Fibroblast of skin of right quadriceps (primary cell): Measurements from ENCODE around the gene PXDC1.
"Not testable (repeated sequence)": the region's sequence is repeated elsewhere in the genome, so short reads cannot be mapped to it uniquely, and the experiment has no call there.

Experiments used
- DNase-seq: peaks from one replicate; pipeline ENCODE4 v3.0.0-alpha.2; 2013

PXDC1 gene

DNA sequence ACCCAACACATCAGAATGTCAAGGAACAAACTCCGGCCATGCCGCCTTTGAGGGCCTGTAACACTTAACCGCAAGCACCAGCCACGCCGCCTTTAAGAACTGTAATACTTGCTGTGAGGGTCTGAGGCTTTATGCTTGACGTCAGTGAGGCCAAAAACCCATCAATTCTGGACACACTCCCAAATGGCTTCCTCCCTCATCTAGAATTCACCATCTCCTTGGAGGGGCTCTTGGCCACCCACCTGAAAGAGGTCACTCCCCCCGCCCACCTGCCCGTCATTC is 10.4 kb upstream of the PXDC1 start:
- no peak for DNase-seq

GRCh38 chr6:3759646-3760232 is 8.2 kb upstream of the PXDC1 start:
- DNase-seq: peak; percentile 98

DNA sequence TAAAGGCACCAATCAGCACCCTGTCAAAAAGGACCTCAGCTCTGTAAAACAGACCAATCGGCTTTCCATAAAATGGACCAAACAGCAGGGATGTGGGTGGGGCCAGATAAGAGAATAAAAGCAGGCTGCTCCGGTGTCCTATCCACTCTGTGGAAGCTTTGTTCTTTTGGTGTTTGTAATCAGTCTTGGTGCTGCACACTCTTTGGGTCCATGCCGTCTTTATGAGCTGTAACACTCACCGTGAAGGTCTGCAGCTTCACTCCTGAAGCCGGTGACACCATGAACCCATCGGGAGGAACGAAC is 7.3 kb upstream of the PXDC1 start:
- peak; percentile 28 for DNase-seq

DNA sequence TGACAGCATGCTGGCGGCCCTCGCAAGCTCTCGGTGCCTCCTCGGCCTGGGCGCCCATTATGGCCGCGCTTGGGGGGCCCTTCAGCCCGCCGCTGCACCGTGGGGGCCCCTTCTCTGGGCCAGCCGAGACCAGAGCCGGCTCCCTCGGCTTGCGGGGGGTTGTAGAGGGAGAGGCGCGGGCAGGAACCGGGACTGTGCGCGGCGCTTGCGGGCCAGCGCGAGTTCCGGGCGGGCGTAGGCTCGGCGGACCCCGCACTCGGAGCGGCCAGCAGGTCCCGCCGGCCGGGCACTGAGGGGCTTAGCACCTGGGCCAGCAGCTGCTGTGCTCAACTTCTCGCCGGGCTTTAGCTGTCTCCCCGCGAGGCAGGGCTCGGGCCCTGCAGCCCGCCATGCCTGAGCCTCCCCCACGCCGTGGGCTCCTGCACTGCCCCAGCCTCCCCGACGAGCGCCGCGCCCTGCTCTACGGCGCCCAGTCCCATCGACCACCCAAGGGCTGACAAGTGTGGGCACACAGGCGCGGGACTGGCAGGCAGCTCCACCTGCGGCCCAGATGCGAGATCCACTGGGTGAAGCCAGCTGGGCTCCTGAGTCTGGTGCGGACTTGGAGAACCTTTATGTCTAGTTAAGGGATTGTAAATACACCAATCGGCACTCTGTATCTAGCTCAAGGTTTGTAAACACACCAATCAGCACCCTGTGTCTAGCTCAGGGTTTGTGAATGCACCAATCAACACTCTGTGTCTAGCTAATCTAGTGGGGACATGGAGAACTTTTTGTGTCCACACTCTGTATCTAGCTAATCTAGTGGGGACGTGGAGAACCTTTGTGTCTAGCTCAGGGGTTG is 6.7 kb upstream of the PXDC1 start:
- not testable (repeated sequence) for DNase-seq

GRCh38 chr6:3757241-3757641 is 5.7 kb upstream of the PXDC1 start:
- DNase-seq: no peak

DNA sequence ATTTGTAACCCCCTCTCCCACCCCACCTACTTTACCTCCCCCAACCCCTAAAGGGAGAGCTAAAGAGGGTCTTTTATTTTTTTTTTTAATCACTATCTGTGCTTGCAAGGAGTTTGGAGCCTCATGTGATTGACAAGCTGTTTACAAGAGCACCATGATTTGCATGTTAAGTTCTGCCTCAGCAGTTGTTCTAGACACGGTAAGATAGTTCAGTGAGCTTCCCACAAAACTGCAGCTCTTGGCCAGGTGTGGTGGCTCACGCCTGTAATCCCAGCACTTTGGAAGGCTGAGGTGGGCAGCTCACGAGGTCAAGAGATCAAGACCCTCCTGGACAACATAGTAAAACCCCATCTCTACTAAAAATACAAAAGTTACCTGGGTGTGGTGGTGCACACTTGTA is 5.0 kb upstream of the PXDC1 start:
- no peak for DNase-seq

GRCh38 chr6:3755637-3756545 is 4.4 kb upstream of the PXDC1 start:
- no peak for DNase-seq

DNA sequence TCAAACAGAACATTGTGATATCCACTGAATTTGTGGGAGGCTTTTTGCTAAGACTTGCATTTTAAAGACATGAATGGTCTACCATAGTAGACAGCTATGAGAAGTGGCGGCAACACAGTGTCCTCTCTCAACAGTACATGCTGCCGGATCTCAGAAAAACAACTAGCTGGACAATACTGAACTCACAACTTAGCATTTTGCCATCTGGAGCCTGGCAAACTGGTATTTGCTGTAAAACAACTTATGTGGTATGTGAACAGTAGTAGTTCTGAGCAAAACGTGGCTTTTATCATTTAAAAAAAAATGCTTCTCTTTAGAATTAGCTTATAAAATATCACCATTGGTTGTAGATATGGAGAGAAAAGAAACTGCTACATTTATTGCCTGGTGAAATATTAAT is 3.3 kb upstream of the PXDC1 start:
- DNase-seq: no peak

DNA sequence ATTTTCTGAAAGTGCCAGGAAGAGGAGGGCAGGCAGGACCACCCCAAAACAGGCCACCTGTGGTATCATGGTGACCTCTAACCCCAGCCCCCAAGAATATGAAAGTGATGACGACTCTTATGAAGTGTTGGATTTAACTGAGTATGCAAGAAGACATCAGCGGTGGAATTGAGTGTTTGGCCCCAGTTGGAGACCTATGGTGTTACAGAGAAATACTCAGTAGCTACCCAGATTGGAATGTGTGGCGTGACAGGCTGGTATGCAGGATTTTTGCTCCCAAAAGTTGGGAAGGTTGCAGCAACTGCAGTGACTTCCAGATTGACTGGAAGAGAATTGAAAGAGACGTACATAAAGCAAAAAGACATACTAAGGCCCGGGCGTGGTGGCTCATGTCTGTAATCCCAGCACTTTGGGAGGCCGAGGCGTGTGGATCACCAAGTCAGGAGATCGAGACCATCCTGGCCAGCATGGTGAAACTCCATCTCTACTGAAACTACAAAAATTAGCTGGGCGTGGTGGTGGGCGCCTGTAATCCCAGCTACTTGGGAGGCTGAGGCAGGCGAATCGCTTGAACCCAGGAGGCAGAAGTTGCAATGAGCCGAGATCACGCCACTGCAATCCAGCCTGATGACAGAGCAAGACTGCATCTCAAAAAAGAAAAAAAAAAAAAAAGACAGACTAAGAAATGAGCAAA is 2.7 kb upstream of the PXDC1 start:
- DNase-seq: peak; percentile 29

GRCh38 chr6:3753228-3753835 is 1.8 kb upstream of the PXDC1 start:
- no peak for DNase-seq

GRCh38 chr6:3752531-3753227 is 1.2 kb upstream of the PXDC1 start:
- DNase-seq: no peak

DNA sequence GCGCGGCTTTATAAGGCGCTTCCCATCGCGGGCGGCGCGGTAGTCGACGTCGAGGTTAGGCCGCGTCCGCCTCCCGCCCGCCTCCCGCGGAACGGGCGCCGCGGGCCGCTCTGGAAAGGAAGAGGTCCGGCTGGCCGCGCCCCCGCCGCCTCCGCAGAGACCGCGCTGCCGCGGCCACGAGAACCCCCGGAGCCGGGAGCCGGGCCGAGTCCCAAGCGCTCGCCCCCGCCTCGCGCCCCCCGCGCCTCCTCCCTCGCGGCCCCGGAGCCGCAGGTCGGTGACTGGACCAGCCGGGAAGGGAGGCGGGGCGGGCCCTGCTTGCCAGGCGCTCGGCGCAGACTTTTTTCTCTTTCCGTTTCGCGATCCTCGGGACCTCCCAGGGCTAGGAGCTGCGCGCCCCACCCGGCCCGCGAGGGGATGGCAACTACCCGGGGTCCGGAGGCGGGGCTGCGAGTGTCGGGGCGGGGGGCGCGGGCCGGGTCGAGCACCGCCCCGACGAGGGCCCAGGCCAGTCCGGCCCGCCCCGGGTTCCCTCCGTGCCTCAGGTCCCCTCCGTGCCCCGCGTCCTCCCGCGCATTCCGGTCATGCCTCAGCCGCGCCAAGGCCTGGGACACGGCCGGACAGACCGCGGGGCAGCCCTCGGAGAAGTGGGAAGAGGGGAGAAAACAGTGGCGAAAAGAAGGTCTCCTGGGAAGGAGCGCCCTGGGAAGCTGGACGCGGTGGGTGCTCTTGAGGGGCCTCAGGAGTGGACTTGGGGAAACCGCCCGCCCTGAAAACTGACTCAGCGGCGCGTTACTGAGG is 417 bp upstream of the PXDC1 start:
- peak; percentile 94 for DNase-seq

- DNase-seq: peak; percentile 74
Measured at GRCh38 chr6:3750317-3751076, 1.0 kb downstream of the PXDC1 start.

DNA sequence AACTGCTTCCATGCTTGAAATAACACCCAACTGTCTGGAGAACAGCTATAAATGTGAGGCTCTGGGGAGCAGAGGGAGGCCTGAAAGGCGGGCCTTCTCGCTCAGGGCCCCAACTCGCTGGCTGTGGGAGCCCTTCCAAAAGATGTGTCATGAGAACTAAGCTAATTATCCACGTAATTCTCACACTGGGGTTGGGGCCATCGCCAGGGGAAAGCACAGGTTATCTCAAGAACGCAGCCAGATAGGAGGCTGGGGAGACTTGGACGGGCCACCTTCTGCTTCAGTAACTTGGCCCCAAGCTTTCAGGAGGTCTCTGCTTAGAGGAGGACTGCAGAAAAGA is 1.6 kb downstream of the PXDC1 start:
- peak; percentile 87 for DNase-seq

DNA sequence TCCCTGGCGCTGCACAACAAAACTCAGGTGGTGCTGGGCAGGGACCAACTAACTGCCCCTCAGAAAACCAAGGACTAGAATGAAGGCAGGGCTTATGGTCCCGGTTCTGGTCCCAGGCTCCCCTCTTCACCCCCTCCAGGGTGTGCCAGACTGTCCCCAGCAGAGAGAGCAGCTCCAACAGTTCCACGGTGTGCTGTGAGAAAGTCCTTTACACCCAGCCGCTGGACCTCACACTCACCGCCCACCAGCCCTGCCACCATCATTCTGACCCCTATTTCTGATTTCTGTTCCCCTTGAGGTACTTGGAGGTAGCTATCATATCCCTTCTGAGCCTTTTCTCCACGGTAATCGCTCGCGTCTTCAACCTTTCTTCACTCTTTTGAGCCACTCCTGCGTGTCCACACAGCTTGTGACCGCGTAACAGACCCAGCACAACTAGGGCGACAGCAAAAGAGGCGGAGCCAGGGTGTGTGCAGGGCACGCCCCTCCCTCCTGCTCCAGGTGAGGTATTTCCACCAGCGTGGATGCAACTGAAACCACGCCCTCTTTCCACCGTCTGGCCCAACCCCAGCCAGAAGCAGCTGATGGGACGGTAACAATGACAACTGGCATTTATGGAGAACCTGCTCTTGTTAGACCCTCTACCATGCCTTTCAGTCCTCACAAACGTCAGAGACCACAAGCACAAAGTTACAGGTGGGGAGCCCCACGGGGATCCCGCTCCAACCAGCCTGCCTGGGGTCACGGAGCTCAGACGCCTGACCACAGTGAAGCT is 2.3 kb downstream of the PXDC1 start:
- no peak for DNase-seq

DNA sequence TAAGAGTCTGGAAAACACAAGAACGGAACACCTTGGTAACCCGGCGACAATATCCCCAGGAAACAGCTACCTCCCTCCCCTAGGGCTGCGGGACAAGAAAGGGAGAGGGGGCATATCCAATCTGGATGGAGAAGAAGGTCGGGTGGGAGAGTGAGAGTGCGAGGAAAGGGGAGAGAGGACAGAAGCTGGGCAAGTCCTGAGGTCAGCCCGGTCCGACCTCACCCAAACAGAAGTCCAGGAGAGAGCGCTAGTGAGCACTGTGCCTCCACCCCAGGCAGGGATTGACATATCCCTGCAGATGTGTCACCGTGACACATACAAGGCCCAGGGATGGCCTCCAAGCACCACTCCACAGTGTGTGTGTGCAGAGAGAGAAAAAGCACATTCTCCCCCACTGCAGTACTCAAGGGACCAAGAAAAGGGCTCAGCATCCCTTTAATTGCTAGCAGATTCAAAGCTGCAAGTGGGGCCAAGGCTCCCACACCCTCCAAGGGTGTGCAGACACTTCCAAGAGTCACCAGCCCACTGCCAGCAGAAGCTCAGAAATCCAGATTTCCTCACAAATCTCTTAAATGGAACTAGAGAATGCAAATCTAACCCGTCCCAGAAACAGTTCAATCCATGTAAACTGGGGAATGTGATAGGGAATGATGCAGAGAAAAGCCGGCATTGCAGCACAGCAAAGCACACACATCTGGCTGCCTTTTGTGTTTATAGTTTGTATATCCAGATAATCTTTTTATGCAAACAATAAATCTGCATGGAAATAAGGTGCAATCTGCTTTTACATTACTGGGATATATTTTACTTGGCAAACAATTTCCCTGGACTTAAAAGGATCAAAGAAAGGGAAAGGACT is 3.1 kb downstream of the PXDC1 start:
- DNase-seq: peak; percentile 85

- no peak for DNase-seq
Measured at GRCh38 chr6:3747100-3747737, 4.3 kb downstream of the PXDC1 start.

- DNase-seq: no peak
Measured at GRCh38 chr6:3746696-3747095, 4.8 kb downstream of the PXDC1 start.
